T-cell (primary cell): ENCODE results near the gene RAB3IL1. TPM values are rescaled to one million over a fixed set of nuclear protein-coding genes. Genes with fewer than 3 reads are reported as not detected.

ENCODE experiments used
- ATAC-seq, 4 experiments: fragments of 200-7000 bp in 3 of 4; fragments of 150-1000 bp in 1 of 4; cut with Tn5 transposase; replicated peaks in 1 of 4; 1 replicate in 3 of 4; 2 replicates in 1 of 4; pipeline ENCODE4 v1.10.0; 2021; ENCODE audit warnings: moderate library complexity in 3 of 4, mild to moderate bottlenecking in 2 of 4, moderate number of reproducible peaks in 1 of 4
- CTCF ChIA-PET, 2 donors: fragments of 300-600 bp; sonication (Branson Sonifier 250); formaldehyde crosslinking; loops; one replicate each; lab custom pipeline; 2022; ENCODE audit warnings: antibody characterized with exemption in 2 of 2; lab: Charles Lee
- POLR2A ChIA-PET, 2 donors: fragments of 300-600 bp; sonication (Branson Sonifier 250); formaldehyde crosslinking; loops; one replicate each; lab custom pipeline; 2022; ENCODE audit warnings: antibody characterized with exemption in 2 of 2; lab: Charles Lee
- DNase-seq, 35 experiments: peaks; one replicate each; pipeline versions ENCODE4 v3.0.0 to v3.0.0-alpha.2; 2013 to 2023
- H3K27ac ChIP-seq: one replicate; pipeline ENCODE4 v1.5.1; 2013; ENCODE audit warnings: low read length
- H3K27me3 ChIP-seq, 2 experiments: replicated peaks in 1 of 2; 1 replicate in 1 of 2; 2 replicates in 1 of 2; pipeline versions ENCODE4 v1.6.1 to v1.7.0; 2013; ENCODE audit warnings: low read length in 1 of 2, mixed read lengths in 1 of 2; ENCODE audit not compliant: control insufficient read depth in 2 of 2, insufficient read depth in 2 of 2; ENCODE audit errors: extremely low read depth in 1 of 2
- H3K36me3 ChIP-seq, 2 donors: 1 replicate in 1 of 2; 2 replicates in 1 of 2; pipeline versions ENCODE4 v1.6.1 to v1.7.0; 2013; ENCODE audit warnings: low read length in 1 of 2; ENCODE audit not compliant: control insufficient read depth in 2 of 2, insufficient read depth in 1 of 2; ENCODE audit errors: extremely low read depth in 1 of 2
- H3K4me1 ChIP-seq, 2 experiments: 1 replicate in 1 of 2; 2 replicates in 1 of 2; pipeline versions ENCODE4 v1.6.1 to v1.7.0; 2013; ENCODE audit warnings: low read length in 2 of 2, mixed read lengths in 1 of 2; ENCODE audit not compliant: insufficient read depth in 2 of 2, control insufficient read depth in 1 of 2; ENCODE audit errors: extremely low read depth in 1 of 2
- H3K4me3 ChIP-seq, 2 donors: 1 replicate in 1 of 2; 2 replicates in 1 of 2; pipeline versions ENCODE4 v1.5.1 to v1.7.0; 2013; ENCODE audit warnings: mild to moderate bottlenecking in 2 of 2, low read length in 1 of 2, moderate library complexity in 1 of 2; ENCODE audit not compliant: control insufficient read depth in 1 of 2; ENCODE audit errors: extremely low read depth in 1 of 2
- H3K9me3 ChIP-seq: 2 replicates; pipeline ENCODE4 v1.7.0; 2013
- H3K27ac Mint-ChIP-seq, 2 donors: one replicate each; pipeline ENCODE4 v1.8.0; 2020 to 2021; ENCODE audit warnings: mild to moderate bottlenecking in 2 of 2, mixed read lengths in 2 of 2
- H3K27me3 Mint-ChIP-seq, 2 donors: one replicate each; pipeline ENCODE4 v1.8.0; 2021 to 2022; ENCODE audit warnings: mixed read lengths in 2 of 2
- H3K36me3 Mint-ChIP-seq: one replicate; pipeline ENCODE4 v1.8.0; 2021; ENCODE audit warnings: mixed read lengths
- H3K4me1 Mint-ChIP-seq, 3 donors: one replicate each; pipeline ENCODE4 v1.8.0; 2020 to 2022; ENCODE audit warnings: mixed read lengths in 3 of 3, mild to moderate bottlenecking in 1 of 3
- H3K4me3 Mint-ChIP-seq, 3 donors: one replicate each; pipeline ENCODE4 v1.8.0; 2020 to 2022; ENCODE audit warnings: mild to moderate bottlenecking in 3 of 3, mixed read lengths in 3 of 3, moderate library complexity in 3 of 3
- H3K9me3 Mint-ChIP-seq, 3 donors: one replicate each; pipeline ENCODE4 v1.8.0; 2020 to 2022; ENCODE audit warnings: mixed read lengths in 3 of 3
- WGBS: methylation state at CpG from one replicate; pipeline ENCODE4 v1.1.5; 2013; ENCODE audit warnings: missing lambda C conversion rate; ENCODE audit not compliant: insufficient coverage; 5-methylcytosine and 5-hydroxymethylcytosine counted together
- total RNA-seq, 35 experiments: library from RNA in 6 of 35; stranded (reverse) in 6 of 35; fragments of 120-200 nt in 1 of 35; gene quantifications; one replicate each; pipeline versions ENCODE4 v1.2.1 to v1.2.4 and lab custom pipeline; 2013 to 2026

The RAB3IL1 gene
- total RNA-seq, 5 donors from 2014 or later (not counting 1 experiment from before 2014, with no cell fraction given) = 0.12 to 0.28 TPM; not detected in 3

DNA sequence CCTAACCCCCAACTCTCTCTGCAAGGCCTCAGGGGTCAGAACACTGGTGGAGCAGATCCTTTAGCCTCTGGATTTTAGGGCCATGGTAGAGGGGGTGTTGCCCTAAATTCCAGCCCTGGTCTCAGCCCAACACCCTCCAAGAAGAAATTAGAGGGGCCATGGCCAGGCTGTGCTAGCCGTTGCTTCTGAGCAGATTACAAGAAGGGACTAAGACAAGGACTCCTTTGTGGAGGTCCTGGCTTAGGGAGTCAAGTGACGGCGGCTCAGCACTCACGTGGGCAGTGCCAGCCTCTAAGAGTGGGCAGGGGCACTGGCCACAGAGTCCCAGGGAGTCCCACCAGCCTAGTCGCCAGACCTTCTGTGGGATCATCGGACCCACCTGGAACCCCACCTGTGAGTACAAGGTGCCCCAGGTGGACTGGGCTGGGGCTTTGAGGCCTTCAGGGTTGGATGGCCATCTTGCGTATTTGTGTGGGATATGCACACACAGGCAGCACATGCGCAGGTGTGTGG is 32.7 kb upstream of the RAB3IL1 start, which contains the start of gene BEST1:
Gene BEST1, plus strand, starts transcription at position 317 of the 513 bp plus-strand sequence. CDS start 1,456 bp downstream, outside the sequence.
- POLR2A ChIA-PET = interaction anchor here (0.5 to 0.7 kb wide), 3 partner anchors 48 to 157 kb away, joined by 4 to 6 read pairs (median 6); partner anchors contain the start of gene FEN1 (in 1 of the 2)
- Histone ChIP-seq H3K9me3 (no peaks in the 10 kb centered on the region), H3K4me3 (no peak within 1 kb of the TSS), H3K27me3 (peaks cover 0 to 60% of the 10 kb centered on the region in 2 experiments), H3K36me3 (no peaks in the 10 kb centered on the region), H3K27ac (no peak within 1 kb of the TSS), H3K4me1 (peaks cover under 1 to 10% of the 10 kb centered on the region in 2 experiments)
- CTCF ChIA-PET = interaction anchor here (0.6 to 6.3 kb wide), 4 partner anchors 10 to 132 kb away, joined by 3 to 64 read pairs (median 6); no protein-coding TSS in a partner anchor
- Mint-ChIP-seq H3K9me3 (no peaks in the 10 kb centered on the region), H3K4me3 (no peak within 1 kb of the TSS), H3K36me3 (no peaks in the 10 kb centered on the region), H3K4me1 (peaks cover 0 to 2% (median 0%) of the 10 kb centered on the region in 3 donors), H3K27me3 (peaks cover 4 to 19% of the 10 kb centered on the region in 2 donors), H3K27ac (no peak within 1 kb of the TSS)
- 94% methylated on average over 7 of the region's 8 CpGs for WGBS
- no peak for DNase-seq
- no peak for ATAC-seq

DNA sequence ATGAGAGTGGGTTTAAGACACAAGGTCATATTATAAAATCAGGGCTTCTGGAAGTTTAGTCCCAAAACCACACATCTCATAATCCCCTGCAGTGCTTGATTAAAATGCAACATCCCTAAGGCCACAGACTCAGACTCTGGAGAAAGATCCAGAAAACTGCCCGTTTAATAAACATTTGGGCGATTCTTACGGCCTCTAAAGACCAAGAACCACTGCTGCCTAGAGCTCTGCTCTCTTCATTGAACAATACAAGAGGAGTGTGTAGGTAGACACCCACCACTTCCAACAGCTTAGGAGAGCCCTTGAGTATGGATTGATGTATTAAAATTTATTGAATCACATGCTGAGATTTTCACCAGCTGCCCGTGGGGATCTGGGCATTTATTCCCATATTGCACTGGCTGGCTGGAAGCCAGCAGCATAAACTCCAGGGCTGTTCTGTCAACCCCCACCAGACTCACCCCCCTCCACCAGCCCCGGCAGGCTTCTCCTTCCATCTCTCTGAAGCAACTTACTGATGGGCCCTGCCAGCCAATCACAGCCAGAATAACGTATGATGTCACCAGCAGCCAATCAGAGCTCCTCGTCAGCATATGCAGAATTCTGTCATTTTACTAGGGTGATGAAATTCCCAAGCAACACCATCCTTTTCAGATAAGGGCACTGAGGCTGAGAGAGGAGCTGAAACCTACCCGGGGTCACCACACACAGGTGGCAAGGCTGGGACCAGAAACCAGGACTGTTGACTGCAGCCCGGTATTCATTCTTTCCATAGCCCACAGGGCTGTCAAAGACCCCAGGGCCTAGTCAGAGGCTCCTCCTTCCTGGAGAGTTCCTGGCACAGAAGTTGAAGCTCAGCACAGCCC is 32.0 kb upstream of the RAB3IL1 start:
- ATAC-seq (peak in 1 of 4 experiments; percentile 19), DNase-seq (peak in 3 of 35 experiments; percentile 17 to 47 (median 44))
- H3K9me3 ChIP-seq = no peaks in the 10 kb centered on the region
- H3K27me3 ChIP-seq = peaks cover 0 to 53% of the 10 kb centered on the region in 2 experiments
- POLR2A ChIA-PET = interaction anchor here in 1 of 2 donors (0.5 to 0.7 kb wide), 2 partner anchors 49 to 87 kb away, joined by 4 to 6 read pairs; no protein-coding TSS in a partner anchor
- no peaks in the 10 kb centered on the region for H3K36me3 ChIP-seq
- CTCF ChIA-PET = interaction anchor here (0.6 to 6.3 kb wide), 4 partner anchors 10 to 132 kb away, joined by 3 to 64 read pairs (median 6); no protein-coding TSS in a partner anchor
- Mint-ChIP-seq H3K27me3 (peaks cover 0 to 12% of the 10 kb centered on the region in 2 donors), H3K4me3 (no peak overlapping the region), H3K27ac (no peak overlapping the region), H3K36me3 (no peaks in the 10 kb centered on the region), H3K9me3 (no peaks in the 10 kb centered on the region), H3K4me1 (no peaks in the 10 kb centered on the region)
- no peak overlapping the region for H3K4me3 ChIP-seq
- H3K27ac ChIP-seq = no peak overlapping the region
- WGBS = 48% methylated on average over 4 of the region's 9 CpGs
- H3K4me1 ChIP-seq = peaks cover 0 to 6% of the 10 kb centered on the region in 2 experiments

DNA sequence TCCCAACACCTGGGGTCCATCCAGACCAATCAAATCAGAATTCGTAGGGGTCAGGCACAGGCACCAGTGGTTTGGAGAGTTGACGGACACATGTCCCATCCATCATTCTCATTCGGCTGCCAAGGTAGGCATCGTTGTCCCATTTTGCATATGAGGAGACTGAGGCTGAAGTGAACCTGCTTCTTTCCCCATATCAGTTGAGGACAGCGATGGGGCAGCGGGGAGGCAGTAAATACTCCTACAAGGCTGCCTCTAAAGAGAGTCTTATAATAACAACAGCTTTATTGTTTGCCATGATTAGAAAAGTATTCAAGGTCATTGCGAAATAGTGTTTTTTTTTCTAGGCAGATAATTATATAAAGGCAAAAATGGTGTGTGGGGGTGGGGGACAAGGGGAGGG is 31.1 kb upstream of the RAB3IL1 start:
- peaks cover 0 to 6% of the 10 kb centered on the region in 2 experiments for H3K4me1 ChIP-seq
- ATAC-seq (no peak), DNase-seq (no peak)
- Mint-ChIP-seq H3K4me3 (no peak overlapping the region), H3K27me3 (peaks cover 0 to 4% of the 10 kb centered on the region in 2 donors), H3K9me3 (no peaks in the 10 kb centered on the region), H3K4me1 (no peaks in the 10 kb centered on the region), H3K27ac (no peak overlapping the region), H3K36me3 (no peaks in the 10 kb centered on the region)
- H3K27ac ChIP-seq = no peak overlapping the region
- ChIA-PET POLR2A (no interaction called here), CTCF (interaction anchor here (0.5 to 6.3 kb wide), 16 partner anchors 19 to 310 kb away, joined by 3 to 64 read pairs (median 7); no protein-coding TSS in a partner anchor)
- no peak overlapping the region for H3K4me3 ChIP-seq
- no peaks in the 10 kb centered on the region for H3K9me3 ChIP-seq
- WGBS = 90% methylated on average over 2 of the region's 7 CpGs
- H3K36me3 ChIP-seq = no peaks in the 10 kb centered on the region
- H3K27me3 ChIP-seq = peaks cover 0 to 49% of the 10 kb centered on the region in 2 experiments

DNA sequence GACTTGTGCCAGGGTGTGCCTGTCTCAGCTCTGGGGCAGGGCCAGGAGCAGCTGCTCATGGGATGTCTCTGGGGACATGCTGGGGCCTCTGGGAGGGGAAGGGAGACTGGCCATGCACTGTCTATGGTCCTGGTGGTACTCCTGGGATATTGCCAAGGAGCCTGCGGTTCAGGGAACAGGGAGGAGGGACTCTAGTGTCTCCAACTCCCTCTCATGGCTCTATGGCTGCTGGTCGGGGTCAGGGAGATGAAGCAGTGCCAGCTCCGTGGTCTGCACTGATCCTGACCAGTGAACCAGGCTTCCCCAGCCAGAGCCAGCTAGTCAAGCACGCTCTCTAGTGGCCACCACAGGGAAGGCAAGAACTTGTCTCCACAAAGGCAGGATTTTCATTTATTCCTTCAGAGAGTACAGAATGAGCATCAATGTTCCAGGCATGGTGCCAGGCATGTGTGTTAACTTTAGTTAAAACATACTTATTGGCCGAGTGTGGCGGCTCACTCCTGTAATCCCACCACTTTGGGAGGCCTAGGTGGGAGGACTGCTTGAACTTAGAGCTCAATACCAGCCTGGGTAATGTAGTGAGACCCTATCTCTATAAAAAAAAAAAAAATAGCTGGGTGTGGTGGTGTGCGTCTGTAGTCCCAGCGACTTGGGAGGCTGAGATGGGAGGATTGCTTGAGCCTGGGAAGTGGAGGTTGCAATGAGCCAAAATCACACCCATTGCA is 30.3 kb upstream of the RAB3IL1 start:
- peaks cover 0 to 41% of the 10 kb centered on the region in 2 experiments for H3K27me3 ChIP-seq
- H3K4me1 Mint-ChIP-seq = no peaks in the 10 kb centered on the region
- no peaks in the 10 kb centered on the region for H3K36me3 ChIP-seq
- ATAC-seq (peak; percentile 45 to 76 (median 67)), DNase-seq (peak in 32 of 35 experiments; percentile 25 to 78 (median 58))
- H3K27me3 Mint-ChIP-seq = peaks cover 0 to 4% of the 10 kb centered on the region in 2 donors
- peaks cover 0 to 6% of the 10 kb centered on the region in 2 experiments for H3K4me1 ChIP-seq
- ChIA-PET POLR2A (interaction anchor here (0.5 to 1.5 kb wide), 4 partner anchors 20 to 134 kb away, joined by 3 to 6 read pairs (median 4); partner anchors contain the start of gene FTH1 (in 1 of the 2)), CTCF (interaction anchor here (0.5 to 6.3 kb wide), 23 partner anchors 8 to 309 kb away, joined by 3 to 64 read pairs (median 5); partner anchors contain the start of gene FEN1 (in 1 of the 2))
- no peak overlapping the region for H3K27ac ChIP-seq
- no peaks in the 10 kb centered on the region for H3K9me3 ChIP-seq
- H3K4me3 ChIP-seq = no peak overlapping the region
- no peak overlapping the region for H3K4me3 Mint-ChIP-seq
- no peaks in the 10 kb centered on the region for H3K36me3 Mint-ChIP-seq
- 0% methylated on average over 3 of the region's 8 CpGs for WGBS
- H3K27ac Mint-ChIP-seq = no peak overlapping the region
- H3K9me3 Mint-ChIP-seq = no peaks in the 10 kb centered on the region

DNA sequence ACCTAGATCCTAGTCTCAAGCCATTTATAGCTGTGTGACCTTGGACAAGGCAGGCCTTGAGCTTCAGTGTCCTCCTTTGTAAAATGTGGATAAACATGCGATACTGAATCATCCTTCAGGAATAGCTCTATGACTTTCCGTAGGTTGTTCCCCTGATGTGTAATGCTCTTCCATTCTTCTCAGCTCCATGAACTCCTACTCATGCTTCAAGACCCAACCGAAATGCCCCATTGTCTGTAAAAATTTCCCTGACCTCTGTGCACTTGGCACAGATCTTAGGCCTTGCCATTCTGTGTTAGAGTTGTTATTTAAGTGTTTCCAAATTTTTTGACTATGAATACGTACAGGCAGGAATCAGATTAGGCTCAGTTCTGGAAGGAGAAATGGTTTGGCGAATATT is 29.5 kb upstream of the RAB3IL1 start:
- 88% methylated on average over 3 of the region's 5 CpGs for whole genome bisulfite sequencing
- ChIA-PET POLR2A (interaction anchor here in 1 of 2 donors (1.5 kb wide), 1 partner anchor 21 kb away, joined by 6 read pairs; the partner anchor contains the start of gene FTH1), CTCF (interaction anchor here (0.8 to 6.3 kb wide), 12 partner anchors 9 to 162 kb away, joined by 3 to 64 read pairs (median 8); partner anchors contain the start of gene FEN1 (in 1 of the 2))
- no peaks in the 10 kb centered on the region for H3K4me1 Mint-ChIP-seq
- ATAC-seq = no peak
- Histone ChIP-seq H3K4me1 (peaks cover 0 to 6% of the 10 kb centered on the region in 2 experiments), H3K27me3 (peaks cover 0 to 37% of the 10 kb centered on the region in 2 experiments), H3K27ac (no peak overlapping the region), H3K4me3 (no peak overlapping the region), H3K36me3 (no peaks in the 10 kb centered on the region), H3K9me3 (no peaks in the 10 kb centered on the region)
- H3K4me3 Mint-ChIP-seq = no peak overlapping the region
- H3K36me3 Mint-ChIP-seq = no peaks in the 10 kb centered on the region
- H3K9me3 Mint-ChIP-seq = no peaks in the 10 kb centered on the region
- H3K27ac Mint-ChIP-seq = no peak overlapping the region
- no peak for DNase-seq
- peaks cover 0 to 2% of the 10 kb centered on the region in 2 donors for H3K27me3 Mint-ChIP-seq
